ENCODE data around the gene ALDH1A1. TPM values are rescaled to one million over a fixed set of nuclear protein-coding genes. Genes with fewer than 3 reads are reported as not detected.

The ALDH1A1 gene
- polyA plus RNA-seq, 1 of the 3 experiments (the other 2 are of a cell fraction) = 0.03 TPM

GRCh38 chr9:72985746-72986145 is 32.9 kb upstream of the ALDH1A1 start (continued):
- no peak for TF ChIP-seq USF2 (IDR thresholded peaks at IDR 0.05; ENCODE audit: borderline replicate concordance, low read depth, low read length)
- TF ChIP-seq ELF1 (IDR thresholded peaks at IDR 0.05) = no peak
- no peak for TF ChIP-seq REST (IDR thresholded peaks at IDR 0.05; ENCODE audit: low read depth, low read length)
- no peak for TF ChIP-seq NFIC (IDR thresholded peaks at IDR 0.05; ENCODE audit: borderline replicate concordance)
- TF ChIP-seq SMC3 (IDR thresholded peaks at IDR 0.05; ENCODE audit: low read depth, low read length) = no peak

GRCh38 chr9:72984991-72985390 is 32.1 kb upstream of the ALDH1A1 start:
- Histone ChIP-seq H3K79me2 (ENCODE audit: insufficient read depth) (no peaks in the 10 kb centered on the region), H3K9me2 (no peaks in the 10 kb centered on the region), H3K4me3 (ENCODE audit: low read depth in 2 of 2, low read length in 1 of 2) (no peak overlapping the region), H3K9me3 (no peaks in the 10 kb centered on the region), H2AFZ (ENCODE audit: low read depth) (no peak overlapping the region), H3K27me3 (ENCODE audit: insufficient read depth) (peaks cover 5% of the 10 kb centered on the region; the same call in 1 of the 2 replicates), H3K36me3 (replicated peaks in 1 of 2; ENCODE audit: control insufficient read depth in 1 of 2, insufficient read depth in 2 of 2, low read length in 1 of 2) (no peaks in the 10 kb centered on the region), H3K9ac (no peak overlapping the region), H3K27ac (ENCODE audit: low read depth in 2 of 2, low read length in 1 of 2) (no peak overlapping the region), H3K4me1 (ENCODE audit: control insufficient read depth in 1 of 2, insufficient read depth in 2 of 2, low read depth in 1 of 2, low read length in 1 of 2) (peaks cover 0 to 6% of the 10 kb centered on the region in 2 experiments; a peak in 1 of 4 replicates), H3F3A (replicated peaks; ENCODE audit: insufficient read depth) (no peaks in the 10 kb centered on the region), H3K4me2 (no peak overlapping the region), H4K20me1 (ENCODE audit: insufficient read depth) (no peaks in the 10 kb centered on the region)
- WGBS (ENCODE audit: low lambda C conversion rate) = 3% methylated on average over 3 of the region's 3 CpGs
- no peak for DNase-seq
- ChIA-PET CTCF (no interaction called here), POLR2A (no interaction called here)
- TF ChIP-seq RCOR1 (IDR thresholded peaks at IDR 0.05; ENCODE audit: low read length) = no peak

- H3K9me2 ChIP-seq = no peaks in the 10 kb centered on the region
- H3F3A ChIP-seq (replicated peaks; ENCODE audit: insufficient read depth) = no peaks in the 10 kb centered on the region
- H3K4me1 ChIP-seq (ENCODE audit: control insufficient read depth in 1 of 2, insufficient read depth in 2 of 2, low read depth in 1 of 2, low read length in 1 of 2) = peaks cover 0 to 8% of the 10 kb centered on the region in 2 experiments; a peak in 1 of 4 replicates
- no peak overlapping the region for H3K4me2 ChIP-seq
- no peaks in the 10 kb centered on the region for H3K36me3 ChIP-seq (replicated peaks in 1 of 2; ENCODE audit: control insufficient read depth in 1 of 2, insufficient read depth in 2 of 2, low read length in 1 of 2)
- ChIA-PET POLR2A (no interaction called here), CTCF (no interaction called here)
- 3% methylated on average over 2 of the region's 2 CpGs for WGBS (ENCODE audit: low lambda C conversion rate)
- no peak overlapping the region for H2AFZ ChIP-seq (ENCODE audit: low read depth)
- no peaks in the 10 kb centered on the region for H3K9me3 ChIP-seq
- H3K27ac ChIP-seq (ENCODE audit: low read depth in 2 of 2, low read length in 1 of 2) = no peak overlapping the region
- no peak overlapping the region for H3K9ac ChIP-seq
- no peaks in the 10 kb centered on the region for H4K20me1 ChIP-seq (ENCODE audit: insufficient read depth)
- no peaks in the 10 kb centered on the region; the same call in 1 of the 2 replicates for H3K27me3 ChIP-seq (ENCODE audit: insufficient read depth)
- no peaks in the 10 kb centered on the region for H3K79me2 ChIP-seq (ENCODE audit: insufficient read depth)
- no peak overlapping the region for H3K4me3 ChIP-seq (ENCODE audit: low read depth in 2 of 2, low read length in 1 of 2)
- DNase-seq = no peak
- TF ChIP-seq REST (IDR thresholded peaks at IDR 0.05; ENCODE audit: low read depth, low read length) (no peak), ELF1 (IDR thresholded peaks at IDR 0.05) (no peak), TCF12 (IDR thresholded peaks at IDR 0.05) (no peak), MAX (IDR thresholded peaks at IDR 0.05; ENCODE audit: low read depth) (no peak), NFIC (IDR thresholded peaks at IDR 0.05; ENCODE audit: borderline replicate concordance) (no peak), PBX3 (IDR thresholded peaks at IDR 0.05) (no peak), MEF2A (IDR thresholded peaks at IDR 0.05; ENCODE audit: borderline replicate concordance, low read depth) (no peak), CHD2 (IDR thresholded peaks at IDR 0.05; ENCODE audit: low read length, partially characterized antibody) (no peak), GABPA (IDR thresholded peaks at IDR 0.05; ENCODE audit: low read depth) (no peak), SIN3A (IDR thresholded peaks at IDR 0.05; ENCODE audit: borderline replicate concordance, low read depth, low read length) (no peak)
These were observed 31.5 kb upstream of the ALDH1A1 start for GRCh38 chr9:72984226-72984947.
